GM06990 (cell line): ENCODE data around the gene LRFN4.
A peak's percentile ranks its signal among the peaks of the same experiment; 100 is the strongest.

Experiments
- DNase-seq: peaks from one replicate; pipeline ENCODE4 v3.0.0-alpha.2; 2011; ENCODE audit not compliant: insufficient read length; ENCODE audit errors: extremely low read depth
- H3K27me3 ChIP-seq: replicated peaks from 2 replicates; pipeline ENCODE4 v1.6.0; 2011; ENCODE audit warnings: low read length; ENCODE audit not compliant: control insufficient read depth, insufficient read depth
- H3K36me3 ChIP-seq: 2 replicates; pipeline ENCODE4 v1.5.1; 2011; ENCODE audit warnings: low read length; ENCODE audit not compliant: control insufficient read depth, insufficient read depth
- H3K4me3 ChIP-seq: replicated peaks from 2 replicates; pipeline ENCODE4 v1.5.1; 2011; ENCODE audit warnings: low read depth, mild to moderate bottlenecking, control low read depth, low read length
- TF ChIP-seq, protein P1 (sequence below): IDR thresholded peaks from 2 replicates; pipeline ENCODE4 v1.5.1; 2011; ENCODE audit warnings: low read length, control low read depth, mild to moderate bottlenecking, inconsistent platforms; ENCODE audit not compliant: insufficient read depth, poor library complexity, severe bottlenecking

Gene LRFN4

DNA sequence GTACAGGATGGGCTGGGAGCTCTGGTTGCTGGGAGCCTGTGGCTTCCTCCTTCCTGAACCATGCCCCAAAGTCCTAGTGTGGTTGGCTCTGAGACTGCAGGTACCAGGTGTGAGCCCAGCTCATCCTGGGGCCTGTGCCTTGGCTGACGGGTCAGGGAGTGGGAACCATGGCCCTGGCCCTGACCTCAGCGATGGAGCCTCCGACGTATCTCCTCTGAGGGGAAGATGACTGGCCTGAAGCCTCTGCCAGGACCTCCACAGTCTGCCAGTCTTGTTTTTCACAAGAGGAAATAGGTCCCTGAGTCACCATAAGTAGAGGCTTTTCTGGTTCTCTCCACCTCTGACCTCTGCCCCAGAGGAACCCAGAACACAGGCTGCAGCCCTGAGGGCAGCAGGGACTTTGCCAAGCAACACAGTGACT, 10.2 kb upstream of the LRFN4 start:
- TF ChIP-seq, protein P1, sequence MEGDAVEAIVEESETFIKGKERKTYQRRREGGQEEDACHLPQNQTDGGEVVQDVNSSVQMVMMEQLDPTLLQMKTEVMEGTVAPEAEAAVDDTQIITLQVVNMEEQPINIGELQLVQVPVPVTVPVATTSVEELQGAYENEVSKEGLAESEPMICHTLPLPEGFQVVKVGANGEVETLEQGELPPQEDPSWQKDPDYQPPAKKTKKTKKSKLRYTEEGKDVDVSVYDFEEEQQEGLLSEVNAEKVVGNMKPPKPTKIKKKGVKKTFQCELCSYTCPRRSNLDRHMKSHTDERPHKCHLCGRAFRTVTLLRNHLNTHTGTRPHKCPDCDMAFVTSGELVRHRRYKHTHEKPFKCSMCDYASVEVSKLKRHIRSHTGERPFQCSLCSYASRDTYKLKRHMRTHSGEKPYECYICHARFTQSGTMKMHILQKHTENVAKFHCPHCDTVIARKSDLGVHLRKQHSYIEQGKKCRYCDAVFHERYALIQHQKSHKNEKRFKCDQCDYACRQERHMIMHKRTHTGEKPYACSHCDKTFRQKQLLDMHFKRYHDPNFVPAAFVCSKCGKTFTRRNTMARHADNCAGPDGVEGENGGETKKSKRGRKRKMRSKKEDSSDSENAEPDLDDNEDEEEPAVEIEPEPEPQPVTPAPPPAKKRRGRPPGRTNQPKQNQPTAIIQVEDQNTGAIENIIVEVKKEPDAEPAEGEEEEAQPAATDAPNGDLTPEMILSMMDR = no peak
- Histone ChIP-seq H3K27me3 (no peaks in the 10 kb centered on the region), H3K36me3 (peaks cover 23% of the 10 kb centered on the region), H3K4me3 (no peak overlapping the region)
- DNase-seq = no peak

DNA sequence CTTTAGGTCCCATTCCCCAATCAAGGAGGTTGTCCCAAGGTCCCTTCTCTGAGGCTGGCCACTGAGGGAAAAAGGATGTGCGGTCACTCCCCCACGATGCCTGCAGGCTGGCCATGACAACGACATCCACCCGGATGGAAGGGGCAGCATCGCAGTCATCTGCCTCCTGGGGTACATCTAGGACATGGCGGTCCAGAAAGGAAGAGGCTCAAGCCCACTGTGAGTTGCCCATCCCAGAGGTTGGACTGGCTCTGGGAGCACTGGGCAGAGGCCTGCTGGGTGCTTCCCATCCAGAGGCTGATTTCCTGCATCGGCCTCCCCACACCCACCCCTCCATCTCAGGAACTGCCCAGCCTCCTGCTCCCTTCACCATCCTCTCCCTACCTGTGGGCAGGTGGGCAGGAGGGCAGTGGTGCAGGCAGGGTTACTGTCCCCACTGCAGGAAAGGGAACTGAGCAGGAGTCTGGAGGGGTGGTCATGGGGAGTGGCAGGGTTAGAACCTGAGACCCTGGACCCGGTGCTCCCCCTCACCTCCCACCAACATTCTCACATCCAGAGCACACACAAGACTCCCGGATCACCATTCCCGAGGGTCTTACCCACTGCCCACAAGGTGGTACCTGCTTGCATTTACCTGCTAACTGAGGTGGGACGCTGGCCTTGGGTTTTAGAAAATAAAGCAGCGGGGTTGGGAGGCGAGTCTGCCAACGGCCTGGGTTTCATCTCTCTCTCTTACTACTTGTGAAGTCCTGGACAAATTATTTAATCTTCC, 9.2 kb upstream of the LRFN4 start:
- DNase-seq = no peak
- TF ChIP-seq, protein P1 = no peak
- Histone ChIP-seq H3K36me3 (peaks cover 23% of the 10 kb centered on the region), H3K4me3 (no peak overlapping the region), H3K27me3 (no peaks in the 10 kb centered on the region)

DNA sequence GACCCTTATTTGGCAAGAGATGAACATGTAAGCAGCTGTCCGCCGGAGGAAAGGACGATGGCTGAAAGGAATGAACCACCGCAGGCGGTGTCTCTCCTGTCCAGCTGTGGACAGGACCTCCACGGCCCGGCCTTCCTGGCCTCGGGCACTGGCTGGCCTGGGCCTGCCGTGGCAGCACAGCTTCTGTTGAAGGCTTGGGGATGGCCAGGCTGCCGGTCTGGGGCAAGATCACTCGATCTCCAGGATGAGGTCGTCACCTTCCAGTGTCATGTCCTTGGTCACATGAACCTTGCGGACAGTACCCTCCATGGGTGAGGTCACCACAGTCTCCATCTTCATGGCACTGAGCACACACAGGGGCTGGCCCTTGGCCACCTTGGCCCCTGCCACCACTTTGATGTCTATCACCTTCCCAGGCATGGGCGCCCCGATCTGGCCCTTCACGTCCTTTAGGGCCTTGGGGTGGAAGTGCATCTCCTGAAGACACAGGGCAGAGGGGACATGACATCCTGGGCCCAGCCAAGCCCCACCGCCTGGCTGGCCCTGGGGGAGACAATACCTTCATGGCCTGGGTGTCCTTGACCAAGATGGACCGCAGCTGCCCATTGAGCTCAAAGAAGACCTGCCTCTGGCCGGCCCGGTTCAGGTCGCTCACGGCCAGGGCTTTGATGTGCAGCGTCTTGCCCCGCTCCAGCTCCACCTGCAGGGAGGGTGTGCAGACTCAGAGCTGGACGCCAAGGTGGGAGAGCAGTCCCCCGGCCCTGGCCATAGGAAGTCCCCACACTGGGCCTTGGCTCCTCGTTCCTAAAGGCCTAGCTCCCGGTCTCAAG, 8.0 kb upstream of the LRFN4 start:
- Histone ChIP-seq H3K27me3 (no peaks in the 10 kb centered on the region), H3K4me3 (no peak overlapping the region), H3K36me3 (peaks cover 23% of the 10 kb centered on the region)
- peak; percentile 14 for DNase-seq
- TF ChIP-seq, protein P1 = no peak

DNA sequence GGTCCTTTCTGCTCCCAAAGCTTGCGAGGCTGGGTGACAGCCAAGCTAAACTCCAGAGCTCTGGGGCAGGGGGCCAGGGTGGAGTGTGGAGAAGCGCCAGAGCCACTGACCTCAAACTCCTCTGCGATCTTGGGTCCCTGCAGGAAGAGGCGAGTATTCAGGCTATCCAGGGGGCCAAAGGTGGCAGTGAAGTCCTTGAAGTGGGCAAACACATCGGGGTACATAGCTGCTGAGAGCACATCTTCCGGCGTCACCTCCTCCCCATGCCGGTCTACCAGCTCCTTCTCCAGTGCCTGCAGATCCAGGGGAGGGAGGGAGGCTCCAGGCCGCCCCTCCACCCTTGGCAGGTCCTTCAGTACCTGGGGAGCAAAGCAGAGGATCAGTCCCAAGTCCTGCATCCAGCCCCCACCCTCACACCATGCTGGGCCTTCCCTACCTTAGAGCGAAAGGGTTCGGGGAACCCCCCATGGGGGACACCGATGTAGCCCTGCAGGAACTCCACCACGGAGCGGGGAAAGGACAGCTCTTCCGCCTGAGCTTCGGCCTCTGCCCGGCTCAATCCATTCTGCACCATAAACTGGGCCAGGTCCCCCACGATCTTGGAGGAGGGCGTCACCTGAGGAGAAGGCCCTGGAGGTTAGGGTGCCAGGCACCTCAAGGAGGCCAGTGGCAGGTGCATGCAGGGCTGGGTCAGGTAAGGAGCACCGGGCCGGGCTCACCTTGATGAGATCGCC, 7.2 kb upstream of the LRFN4 start:
- no peak for DNase-seq
- H3K27me3 ChIP-seq = no peaks in the 10 kb centered on the region
- peaks cover 23% of the 10 kb centered on the region for H3K36me3 ChIP-seq
- H3K4me3 ChIP-seq = no peak overlapping the region
- TF ChIP-seq, protein P1 = no peak

DNA sequence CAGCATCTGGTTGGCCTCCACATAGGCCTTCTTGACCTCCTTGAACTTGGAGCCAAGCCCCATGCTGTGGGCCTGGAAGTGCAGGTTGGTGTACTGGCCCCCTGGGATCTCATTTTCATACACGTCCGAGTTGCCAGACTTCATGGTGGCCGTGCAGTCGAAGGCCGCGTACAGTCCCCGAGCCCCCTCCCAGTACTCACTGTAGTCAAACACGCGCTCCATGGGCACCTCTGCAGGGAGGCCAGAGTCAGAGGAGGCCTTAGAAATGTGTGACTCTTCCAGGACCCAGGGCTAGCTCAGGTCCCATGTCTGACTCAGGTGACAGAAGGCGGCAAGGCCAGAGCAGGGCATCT, 6.7 kb upstream of the LRFN4 start:
- TF ChIP-seq, protein P1 = no peak
- Histone ChIP-seq H3K36me3 (peaks cover 21% of the 10 kb centered on the region), H3K27me3 (no peaks in the 10 kb centered on the region), H3K4me3 (no peak overlapping the region)
- no peak for DNase-seq
